C4-2B (cell line): Measurements from ENCODE around the gene KRT3.

Experiments
- ZFX ChIP-seq: fragments of 450-650 bp; IDR thresholded peaks from 2 replicates; pipeline ENCODE4 v1.6.1; 2017
- TF ChIP-seq, protein P1 (sequence below): fragments of 450-650 bp; conservative IDR thresholded peaks from 2 replicates; pipeline ENCODE4 v1.5.1; 2017; ENCODE audit warnings: mild to moderate bottlenecking

DNA sequence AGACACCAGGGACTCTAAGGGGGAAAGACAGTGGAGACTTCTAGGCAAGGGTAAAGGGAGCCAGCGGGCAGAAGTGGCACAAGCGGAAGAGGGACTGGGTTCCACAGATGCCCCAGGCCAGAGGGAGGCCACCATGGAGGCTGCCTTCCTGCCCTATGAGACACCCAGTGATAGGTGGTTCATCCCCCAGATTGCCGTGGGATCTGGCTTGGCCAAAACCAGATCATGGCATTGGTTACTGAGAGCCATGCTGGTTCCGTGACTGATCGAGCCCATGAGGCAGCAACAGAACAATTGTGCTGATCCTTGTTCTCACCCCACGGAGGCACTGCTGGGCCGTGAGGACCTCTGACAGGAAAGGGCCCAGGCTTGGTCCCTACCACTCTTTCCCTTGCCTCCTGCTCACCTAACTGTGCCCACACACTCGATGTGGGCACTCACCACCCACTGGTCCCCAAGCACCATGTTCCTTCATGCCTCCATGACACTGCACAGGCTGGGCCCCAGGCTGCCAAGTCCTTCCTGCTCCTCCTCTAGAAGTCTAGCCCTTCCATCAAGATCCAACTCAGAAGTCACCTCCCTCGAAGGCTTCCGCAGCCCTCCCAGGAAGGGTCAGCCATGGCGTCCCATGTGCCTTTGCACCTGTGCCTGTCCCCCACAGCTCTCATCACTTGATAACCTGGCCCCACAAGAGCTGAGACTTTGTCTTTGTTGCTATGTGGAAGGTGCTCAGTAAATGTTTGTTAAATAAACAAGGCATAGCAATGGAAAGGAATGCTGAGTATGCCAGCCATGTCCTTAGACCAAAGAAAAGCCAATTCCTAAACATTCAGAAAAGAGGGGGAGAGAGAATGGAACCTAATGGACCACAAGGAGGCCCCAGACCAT lies 30.9 kb upstream of the KRT3 start:
- TF ChIP-seq, protein P1, sequence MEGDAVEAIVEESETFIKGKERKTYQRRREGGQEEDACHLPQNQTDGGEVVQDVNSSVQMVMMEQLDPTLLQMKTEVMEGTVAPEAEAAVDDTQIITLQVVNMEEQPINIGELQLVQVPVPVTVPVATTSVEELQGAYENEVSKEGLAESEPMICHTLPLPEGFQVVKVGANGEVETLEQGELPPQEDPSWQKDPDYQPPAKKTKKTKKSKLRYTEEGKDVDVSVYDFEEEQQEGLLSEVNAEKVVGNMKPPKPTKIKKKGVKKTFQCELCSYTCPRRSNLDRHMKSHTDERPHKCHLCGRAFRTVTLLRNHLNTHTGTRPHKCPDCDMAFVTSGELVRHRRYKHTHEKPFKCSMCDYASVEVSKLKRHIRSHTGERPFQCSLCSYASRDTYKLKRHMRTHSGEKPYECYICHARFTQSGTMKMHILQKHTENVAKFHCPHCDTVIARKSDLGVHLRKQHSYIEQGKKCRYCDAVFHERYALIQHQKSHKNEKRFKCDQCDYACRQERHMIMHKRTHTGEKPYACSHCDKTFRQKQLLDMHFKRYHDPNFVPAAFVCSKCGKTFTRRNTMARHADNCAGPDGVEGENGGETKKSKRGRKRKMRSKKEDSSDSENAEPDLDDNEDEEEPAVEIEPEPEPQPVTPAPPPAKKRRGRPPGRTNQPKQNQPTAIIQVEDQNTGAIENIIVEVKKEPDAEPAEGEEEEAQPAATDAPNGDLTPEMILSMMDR = no peak
- no peak for TF ChIP-seq ZFX
